ENCODE data around the gene OPTN. TPM values are rescaled to one million over a fixed set of nuclear protein-coding genes. Genes with fewer than 3 reads are reported as not detected.
"Not testable (repeated sequence)": the region's sequence is repeated elsewhere in the genome, so short reads cannot be mapped to it uniquely, and the experiment has no call there.

OPTN gene
- 100 to 1,000 TPM; 140 to 177 (median 161) TPM for total RNA-seq
- total RNA-seq (2013) = 87.1 TPM

- Mint-ChIP-seq H3K36me3 (no peaks in the 10 kb centered on the region), H3K4me3 (peak within 1 kb of the TSS; percentile 96), H3K27me3 (ENCODE audit: low read depth in 2 of 2) (no peaks in the 10 kb centered on the region), H3K27ac (peak within 1 kb of the TSS; percentile 89 to 92), H3K9me3 (no peaks in the 10 kb centered on the region), H3K4me1 (peaks cover 43 to 47% of the 10 kb centered on the region in 2 donors)
- peaks cover 25% of the 10 kb centered on the region for H3K4me1 ChIP-seq (ENCODE audit: control insufficient read depth, insufficient read depth, low read length)
- WGBS (ENCODE audit: insufficient coverage) = under 1% methylated on average over 53 of the region's 54 CpGs
- H3K36me3 ChIP-seq (ENCODE audit: control insufficient read depth, insufficient read depth, low read length) = peaks cover 3% of the 10 kb centered on the region
- peak; percentile 76 to 92 for DNase-seq
- no peaks in the 10 kb centered on the region for H3K9me3 ChIP-seq (ENCODE audit: control insufficient read depth, insufficient read depth, low read length)
- TF ChIP-seq CTCF (IDR thresholded peaks at IDR 0.05) = peak; percentile 33
- H3K27me3 ChIP-seq (ENCODE audit: control insufficient read depth, insufficient read depth, low read length) = no peaks in the 10 kb centered on the region
- peak within 1 kb of the TSS; percentile 73 for H3K4me3 ChIP-seq (ENCODE audit: low read length)
- intact Hi-C loops (cut with micrococcal nuclease) = loop anchor here (1.0 to 10.0 kb wide), 4 partner anchors 17 to 905 kb away; partner anchors contain the start of genes CDC123, MCM10 and NUDT5
- peak; percentile 79 to 92 (median 85) for ATAC-seq
- H3K27ac ChIP-seq (ENCODE audit: low read length) = peak within 1 kb of the TSS; percentile 91
Measured at GRCh38 chr10:13099666-13100348, at the start of gene OPTN. TSS of gene OPTN (plus strand) at chr10:13100163. CDS start at chr10:13109123, 8,960 bp downstream.

- Mint-ChIP-seq H3K4me1 (peaks cover 12 to 19% of the 10 kb centered on the region in 2 donors), H3K9me3 (no peaks in the 10 kb centered on the region), H3K27me3 (ENCODE audit: low read depth in 2 of 2) (peaks cover 14 to 23% of the 10 kb centered on the region in 2 donors), H3K27ac (no peak overlapping the region), H3K4me3 (no peak overlapping the region), H3K36me3 (no peaks in the 10 kb centered on the region)
- H3K36me3 ChIP-seq (ENCODE audit: control insufficient read depth, insufficient read depth, low read length) = no peaks in the 10 kb centered on the region
- H3K27me3 ChIP-seq (ENCODE audit: control insufficient read depth, insufficient read depth, low read length) = no peaks in the 10 kb centered on the region
- no peak overlapping the region for H3K27ac ChIP-seq (ENCODE audit: low read length)
- whole genome bisulfite sequencing (ENCODE audit: insufficient coverage) = 60% methylated on average over 5 of the region's 7 CpGs
- DNase-seq = no peak
- no peak overlapping the region for H3K4me3 ChIP-seq (ENCODE audit: low read length)
- no peak for TF ChIP-seq CTCF (IDR thresholded peaks at IDR 0.05)
- H3K4me1 ChIP-seq (ENCODE audit: control insufficient read depth, insufficient read depth, low read length) = peaks cover 15% of the 10 kb centered on the region
- no peak for ATAC-seq
- no peaks in the 10 kb centered on the region for H3K9me3 ChIP-seq (ENCODE audit: control insufficient read depth, insufficient read depth, low read length)
- intact Hi-C loops (cut with micrococcal nuclease) = no loop called here
Measured at GRCh38 chr10:13051126-13051694, 48.8 kb upstream of the OPTN start.

- peaks cover 12 to 19% of the 10 kb centered on the region in 2 donors for H3K4me1 Mint-ChIP-seq
- H3K36me3 Mint-ChIP-seq; H3K4me3 Mint-ChIP-seq; H3K27me3 ChIP-seq (ENCODE audit: control insufficient read depth, insufficient read depth, low read length); DNase-seq; H3K27ac Mint-ChIP-seq; H3K9me3 Mint-ChIP-seq; ATAC-seq; H3K27ac ChIP-seq (ENCODE audit: low read length); H3K36me3 ChIP-seq (ENCODE audit: control insufficient read depth, insufficient read depth, low read length); H3K9me3 ChIP-seq (ENCODE audit: control insufficient read depth, insufficient read depth, low read length); H3K4me3 ChIP-seq (ENCODE audit: low read length); intact Hi-C loops (cut with micrococcal nuclease): not testable (repeated sequence)
- 86% methylated on average over 1 of the region's 1 CpG for WGBS (ENCODE audit: insufficient coverage)
- peaks cover 15% of the 10 kb centered on the region for H3K4me1 ChIP-seq (ENCODE audit: control insufficient read depth, insufficient read depth, low read length)
- peaks cover 14 to 24% of the 10 kb centered on the region in 2 donors for H3K27me3 Mint-ChIP-seq (ENCODE audit: low read depth in 2 of 2)
Measured at GRCh38 chr10:13053208-13053607, 46.8 kb upstream of the OPTN start.

- ATAC-seq (no peak), DNase-seq (no peak)
- no peak overlapping the region for H3K4me3 ChIP-seq (ENCODE audit: low read length)
- no peaks in the 10 kb centered on the region for H3K9me3 ChIP-seq (ENCODE audit: control insufficient read depth, insufficient read depth, low read length)
- Mint-ChIP-seq H3K4me3 (no peak overlapping the region), H3K4me1 (peaks cover 12 to 19% of the 10 kb centered on the region in 2 donors), H3K9me3 (no peaks in the 10 kb centered on the region), H3K27me3 (ENCODE audit: low read depth in 2 of 2) (peaks cover 14 to 20% of the 10 kb centered on the region in 2 donors), H3K27ac (no peak overlapping the region), H3K36me3 (no peaks in the 10 kb centered on the region)
- H3K27me3 ChIP-seq (ENCODE audit: control insufficient read depth, insufficient read depth, low read length) = no peaks in the 10 kb centered on the region
- no peaks in the 10 kb centered on the region for H3K36me3 ChIP-seq (ENCODE audit: control insufficient read depth, insufficient read depth, low read length)
- no peak for TF ChIP-seq CTCF (IDR thresholded peaks at IDR 0.05)
- H3K4me1 ChIP-seq (ENCODE audit: control insufficient read depth, insufficient read depth, low read length) = peaks cover 15% of the 10 kb centered on the region
- 87% methylated on average over 7 of the region's 7 CpGs for WGBS (ENCODE audit: insufficient coverage)
- intact Hi-C loops (cut with micrococcal nuclease) = no loop called here
- H3K27ac ChIP-seq (ENCODE audit: low read length) = no peak overlapping the region
Measured at GRCh38 chr10:13053794-13054462, 46.0 kb upstream of the OPTN start.

All from natural killer cell (primary cell).